PC-9 (cell line): ENCODE measurements around the gene MYB. TPM values are rescaled to one million over a fixed set of nuclear protein-coding genes. Genes with fewer than 3 reads are reported as not detected.

Experiments
- BruUV-seq: library from RNA; stranded (reverse); fragments of 400-500 nt; replicated peaks from 2 replicates; lab custom pipeline; 2021; lab: Mats Ljungman, UMichigan
- CTCF ChIA-PET: fragments of 300-600 bp; sonication (Branson Sonifier 250); formaldehyde crosslinking; loops from one replicate; lab custom pipeline; 2022; ENCODE audit warnings: antibody characterized with exemption; lab: Charles Lee
- POLR2A ChIA-PET: fragments of 300-600 bp; sonication (Branson Sonifier 250); formaldehyde crosslinking; loops from one replicate; lab custom pipeline; 2022; ENCODE audit warnings: antibody characterized with exemption; ENCODE audit not compliant: unreplicated experiment; lab: Charles Lee
- DNase-seq, 2 experiments: peaks; one replicate each; pipeline versions ENCODE4 v3.0.0 to v3.0.0-alpha.2; 2015 to 2022; ENCODE audit warnings: mixed read lengths in 1 of 2
- H2AFZ ChIP-seq: fragments of 200-600 bp; sonication (generic); 2 replicates; pipeline ENCODE4 v1.8.1; 2017; ENCODE audit warnings: antibody characterized with exemption
- H3F3A ChIP-seq: fragments of 200-600 bp; sonication (generic); 2 replicates; pipeline ENCODE4 v1.8.1; 2017; ENCODE audit warnings: antibody characterized with exemption, mild to moderate bottlenecking, low read depth; ENCODE audit not compliant: insufficient read depth
- H3K27ac ChIP-seq: fragments of 200-600 bp; sonication (generic); 2 replicates; pipeline ENCODE4 v1.6.1; 2016; ENCODE audit warnings: mixed run types
- H3K27me3 ChIP-seq: fragments of 200-600 bp; sonication (generic); 2 replicates; pipeline ENCODE4 v1.6.1; 2016; ENCODE audit warnings: low read depth, mixed run types; ENCODE audit not compliant: insufficient read depth
- H3K36me3 ChIP-seq: fragments of 200-600 bp; sonication (generic); 2 replicates; pipeline ENCODE4 v1.6.1; 2016; ENCODE audit warnings: low read depth, mixed run types
- H3K4me1 ChIP-seq: fragments of 200-600 bp; sonication (generic); replicated peaks from 2 replicates; pipeline ENCODE4 v1.6.1; 2016; ENCODE audit warnings: mixed run types; ENCODE audit not compliant: insufficient read depth
- H3K4me2 ChIP-seq: fragments of 200-600 bp; sonication (generic); 2 replicates; pipeline ENCODE4 v1.6.1; 2017; ENCODE audit warnings: mixed run types
- H3K4me3 ChIP-seq: fragments of 200-600 bp; sonication (generic); 2 replicates; pipeline ENCODE4 v1.6.1; 2016; ENCODE audit warnings: mixed run types
- H3K79me2 ChIP-seq: fragments of 200-600 bp; sonication (generic); 2 replicates; pipeline ENCODE4 v1.6.1; 2017; ENCODE audit warnings: low read depth, mixed run types
- H3K9me2 ChIP-seq: fragments of 200-600 bp; sonication (generic); 2 replicates; pipeline ENCODE4 v1.8.1; 2017; ENCODE audit warnings: mild to moderate bottlenecking; ENCODE audit not compliant: insufficient read depth
- H3K9me3 ChIP-seq: fragments of 200-600 bp; sonication (generic); 2 replicates; pipeline ENCODE4 v1.8.1; 2016; ENCODE audit warnings: low read depth; ENCODE audit not compliant: insufficient read depth
- H4K20me1 ChIP-seq: fragments of 200-600 bp; sonication (generic); 2 replicates; pipeline ENCODE4 v1.8.1; 2017; ENCODE audit not compliant: insufficient read depth
- CTCF ChIP-seq: fragments of 200-600 bp; sonication (generic); conservative IDR thresholded peaks from 2 replicates; pipeline ENCODE4 v1.6.1; 2017; ENCODE audit warnings: mixed run types, antibody characterized with exemption, mild to moderate bottlenecking, moderate library complexity
- EZH2 ChIP-seq: fragments of 200-600 bp; sonication (generic); IDR thresholded peaks from 2 replicates; pipeline ENCODE4 v1.8.0; 2017; ENCODE audit warnings: antibody characterized with exemption, low read depth
- intact Hi-C: fragments of 100-400 bp; cut with micrococcal nuclease; formaldehyde crosslinking; loops from one replicate; pipeline ENCODE4 v1.10.0; 2022; ENCODE audit not compliant: unreplicated experiment
- total RNA-seq: library from RNA; stranded (reverse); gene quantifications from 2 replicates; pipeline ENCODE4 v1.2.3, GENCODE V29; 2021

The MYB gene
- total RNA-seq, 1 experiment from 2014 or later = 1.8 TPM

- no peak for TF ChIP-seq EZH2
- TF ChIP-seq CTCF = no peak
- no peak for DNase-seq
- POLR2A ChIA-PET = no interaction called here
These were observed 29.7 kb downstream of the MYB start for GRCh38 chr6:135210632-135211305.

DNA sequence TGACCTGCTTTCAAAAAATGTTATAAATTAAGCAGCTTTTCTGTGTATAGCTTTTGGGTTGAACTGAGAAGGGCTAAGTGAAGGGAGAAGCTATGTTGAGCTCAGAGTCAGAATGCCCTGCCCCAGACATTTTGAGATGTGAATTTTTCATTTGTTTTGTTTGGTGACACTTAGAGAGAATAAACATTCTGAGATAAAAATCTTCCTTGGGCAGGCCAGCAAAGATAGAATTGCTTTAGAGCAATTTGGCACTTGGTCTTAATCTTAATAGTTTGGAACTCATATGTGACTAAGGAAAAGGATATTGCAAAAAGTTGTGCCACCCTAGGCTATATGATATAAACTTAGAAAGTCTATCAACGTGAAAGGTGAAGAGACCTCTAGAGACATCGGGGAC is 30.2 kb downstream of the MYB start:
- no peak overlapping the region for H2AFZ ChIP-seq
- TF ChIP-seq EZH2 (no peak), CTCF (no peak)
- CTCF ChIA-PET = no interaction called here
- H3K79me2 ChIP-seq = no peaks in the 10 kb centered on the region
- DNase-seq = peak in 1 of 2 experiments; percentile 47
- BruUV-seq = no TSS peak
- H3K27me3 ChIP-seq = no peaks in the 10 kb centered on the region
- H3K9me3 ChIP-seq = no peaks in the 10 kb centered on the region
- no peak overlapping the region for H3K4me2 ChIP-seq
- no peak overlapping the region for H3K27ac ChIP-seq
- POLR2A ChIA-PET = no interaction called here
- H3K4me3 ChIP-seq = no peak overlapping the region
- peaks cover 10% of the 10 kb centered on the region; the same call in 1 of the 2 replicates for H3F3A ChIP-seq
- intact Hi-C loops = no loop called here
- H4K20me1 ChIP-seq = no peaks in the 10 kb centered on the region
- H3K36me3 ChIP-seq = no peaks in the 10 kb centered on the region
- no peaks in the 10 kb centered on the region for H3K9me2 ChIP-seq
- H3K4me1 ChIP-seq = peaks cover 11% of the 10 kb centered on the region

More at GRCh38 chr6:135210632-135211305, 29.7 kb downstream of the MYB start:
- Histone ChIP-seq H3K4me2 (no peak overlapping the region), H2AFZ (no peak overlapping the region), H3K4me3 (no peak overlapping the region), H3K4me1 (peaks cover 11% of the 10 kb centered on the region), H3K9me2 (no peaks in the 10 kb centered on the region), H3K79me2 (no peaks in the 10 kb centered on the region), H4K20me1 (no peaks in the 10 kb centered on the region), H3K9me3 (no peaks in the 10 kb centered on the region), H3F3A (peaks cover 10% of the 10 kb centered on the region; the same call in 1 of the 2 replicates), H3K36me3 (no peaks in the 10 kb centered on the region), H3K27me3 (no peaks in the 10 kb centered on the region), H3K27ac (no peak overlapping the region)
- no TSS peak for BruUV-seq
- intact Hi-C loops = no loop called here
- CTCF ChIA-PET = no interaction called here

DNA sequence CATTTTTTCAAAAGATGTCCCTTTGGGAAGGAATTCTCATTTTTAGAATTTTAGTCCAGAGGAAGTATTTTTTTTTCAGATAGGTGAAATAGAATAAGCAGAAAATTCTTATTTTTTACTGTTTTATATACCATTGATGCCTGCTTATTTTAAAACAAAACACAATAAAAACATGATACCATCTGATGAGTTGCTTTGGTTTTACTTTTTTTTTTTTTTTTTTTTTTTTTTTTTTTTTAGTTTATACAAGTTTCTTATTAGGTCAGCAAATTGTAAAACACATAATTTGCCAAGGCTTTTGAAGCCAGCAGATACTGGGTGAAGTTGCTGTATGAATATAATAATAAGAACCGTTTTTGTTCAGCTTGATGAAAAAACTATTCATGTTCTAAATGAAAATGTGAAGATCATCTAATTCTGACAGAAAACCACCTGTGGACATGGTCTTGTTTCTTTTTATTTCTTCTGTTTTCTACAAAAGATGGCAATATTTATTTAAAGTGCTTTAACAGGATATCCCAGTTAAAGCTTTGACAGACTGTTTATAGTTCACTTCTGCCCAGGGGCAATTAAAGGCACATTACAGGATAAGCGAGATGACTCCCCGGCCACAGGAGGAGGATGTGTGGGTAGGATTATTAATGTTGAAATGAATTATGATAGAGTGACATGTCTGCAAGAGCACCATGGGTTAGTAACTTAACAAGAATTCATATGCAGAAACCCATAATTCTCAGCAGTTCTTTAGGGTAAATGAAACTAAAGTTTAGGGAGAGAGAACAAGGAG is 31.1 kb downstream of the MYB start:
- POLR2A ChIA-PET = no interaction called here

More for the DNA sequence above, 31.1 kb downstream of the MYB start:
- Histone ChIP-seq H3K27me3 (no peaks in the 10 kb centered on the region), H3K4me1 (peaks cover 11% of the 10 kb centered on the region), H2AFZ (no peak overlapping the region), H3K36me3 (no peaks in the 10 kb centered on the region), H3K27ac (no peak overlapping the region), H3K9me3 (no peaks in the 10 kb centered on the region), H3K4me2 (peak overlapping the region; percentile 39), H3K79me2 (no peaks in the 10 kb centered on the region), H3K9me2 (no peaks in the 10 kb centered on the region), H4K20me1 (no peaks in the 10 kb centered on the region), H3K4me3 (no peak overlapping the region), H3F3A (peaks cover 10% of the 10 kb centered on the region; the same call in 1 of the 2 replicates)
- TF ChIP-seq EZH2 (no peak), CTCF (no peak)
- peak in 1 of 2 experiments; percentile 90 for DNase-seq
- BruUV-seq = no TSS peak
- CTCF ChIA-PET = interaction anchor here (0.6 kb wide), 1 partner anchor 219 kb away, joined by 3 read pairs; no protein-coding TSS in a partner anchor
- intact Hi-C loops = no loop called here
